ENCODE results near the gene MLEC.

- TF ChIP-seq EZH2phosphoT487 (IDR thresholded peaks at IDR 0.05; ENCODE audit: insufficient read depth, low read depth) (no peak), EZH2 (IDR thresholded peaks at IDR 0.05; ENCODE audit: insufficient read depth, poor library complexity, severe bottlenecking) (no peak)
These were observed 63.9 kb downstream of the MLEC start for GRCh38 chr12:120750806-120751205.
